Prostate gland (tissue), 2 donors: ENCODE measurements around the gene C1S. TPM values are rescaled to one million over a fixed set of nuclear protein-coding genes. Genes with fewer than 3 reads are reported as not detected.
"Not testable (repeated sequence)": the region's sequence is repeated elsewhere in the genome, so short reads cannot be mapped to it uniquely, and the experiment has no call there.

ENCODE experiments used
- DNase-seq: peaks from one replicate; pipeline ENCODE4 v3.0.0-alpha.2; 2019; ENCODE audit warnings: low spot score
- H3K27ac ChIP-seq, 2 donors: fragments of 200-600 bp; sonication (generic); 2 replicates each; pipeline ENCODE4 v1.5.1; 2017 to 2019
- H3K27me3 ChIP-seq: fragments of 200-600 bp; sonication (generic); replicated peaks from 2 replicates; pipeline ENCODE4 v1.5.1; 2019; ENCODE audit not compliant: insufficient read depth
- H3K36me3 ChIP-seq, 2 donors: fragments of 200-600 bp; sonication (generic); 1 replicate in 1 of 2; 2 replicates in 1 of 2; pipeline versions ENCODE4 v1.5.1 to v1.8.1; 2017 to 2019
- H3K4me1 ChIP-seq: fragments of 200-600 bp; sonication (generic); replicated peaks from 2 replicates; pipeline ENCODE4 v1.5.1; 2019
- H3K4me3 ChIP-seq, 2 donors: fragments of 200-600 bp; sonication (generic); 2 replicates each; pipeline ENCODE4 v1.5.1; 2017 to 2019
- H3K9me3 ChIP-seq: fragments of 200-600 bp; sonication (generic); 2 replicates; pipeline ENCODE4 v1.5.1; 2017
- CTCF ChIP-seq, 4 experiments: fragments of 200-600 bp in 2 of 4; fragments of 450-650 bp in 2 of 4; sonication (generic) in 2 of 4; IDR thresholded peaks; 1 replicate in 3 of 4; 2 replicates in 1 of 4; pipeline ENCODE4 v1.5.1; 2016 to 2019; ENCODE audit warnings: antibody characterized with exemption in 4 of 4, mild to moderate bottlenecking in 2 of 4, moderate library complexity in 2 of 4
- POLR2A ChIP-seq: fragments of 450-650 bp; IDR thresholded peaks from one replicate; pipeline ENCODE4 v1.6.1; 2016; ENCODE audit warnings: antibody characterized with exemption, mild to moderate bottlenecking
- POLR2AphosphoS5 ChIP-seq: sonication (generic); formaldehyde crosslinking; IDR thresholded peaks from one replicate; pipeline ENCODE4 v1.6.1; 2017; ENCODE audit warnings: antibody characterized with exemption
- WGBS: methylation state at CpG from one replicate; pipeline ENCODE4 v1.1.5; 2018; 5-methylcytosine and 5-hydroxymethylcytosine counted together
- intact Hi-C: fragments of 100-400 bp; cut with DNase I; formaldehyde crosslinking; loops from one replicate; pipeline ENCODE4 v1.14.2; 2022
- total RNA-seq, 2 donors: library from RNA; depleted of rRNA; stranded (reverse); fragments of >200 nt; gene quantifications; one replicate each; pipeline ENCODE4 v1.1.0, GENCODE V29; 2016

The C1S gene
- total RNA-seq, 2 donors from 2014 or later, result 52.7 to 176 TPM

DNA sequence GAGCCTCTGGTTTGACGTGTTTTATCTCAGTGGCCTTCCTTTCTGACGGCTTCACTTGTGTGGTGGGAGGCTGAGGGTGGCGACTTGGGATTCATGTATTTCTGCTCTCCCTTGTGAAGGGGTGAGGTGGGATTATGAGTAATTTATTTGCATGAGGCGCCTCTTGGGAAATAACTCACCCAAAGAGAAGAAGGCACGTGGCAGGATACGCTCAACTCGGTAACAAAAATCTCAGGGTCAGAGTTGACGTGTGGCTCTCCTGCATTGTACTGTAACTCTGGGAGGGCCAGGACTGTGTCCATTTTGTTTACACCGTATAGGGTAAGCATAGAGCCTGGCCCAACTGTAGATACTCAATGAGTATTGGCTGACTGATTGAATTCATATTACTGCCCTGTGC lies 14.6 kb upstream of the C1S start:
- DNase-seq, result no peak
- no peak overlapping the region for H3K4me3 ChIP-seq
- 92% methylated on average over 9 of the region's 9 CpGs for WGBS
- H3K27ac ChIP-seq, result no peak overlapping the region
- H3K36me3 ChIP-seq, result no peaks in the 10 kb centered on the region
- no peaks in the 10 kb centered on the region for H3K9me3 ChIP-seq
- intact Hi-C loops, result no loop called here
- TF ChIP-seq CTCF (IDR thresholded peaks at IDR 0.05) (no peak), POLR2AphosphoS5 (no peak), POLR2A (no peak)
- H3K27me3 ChIP-seq, result no peaks in the 10 kb centered on the region
- H3K4me1 ChIP-seq, result no peaks in the 10 kb centered on the region

DNA sequence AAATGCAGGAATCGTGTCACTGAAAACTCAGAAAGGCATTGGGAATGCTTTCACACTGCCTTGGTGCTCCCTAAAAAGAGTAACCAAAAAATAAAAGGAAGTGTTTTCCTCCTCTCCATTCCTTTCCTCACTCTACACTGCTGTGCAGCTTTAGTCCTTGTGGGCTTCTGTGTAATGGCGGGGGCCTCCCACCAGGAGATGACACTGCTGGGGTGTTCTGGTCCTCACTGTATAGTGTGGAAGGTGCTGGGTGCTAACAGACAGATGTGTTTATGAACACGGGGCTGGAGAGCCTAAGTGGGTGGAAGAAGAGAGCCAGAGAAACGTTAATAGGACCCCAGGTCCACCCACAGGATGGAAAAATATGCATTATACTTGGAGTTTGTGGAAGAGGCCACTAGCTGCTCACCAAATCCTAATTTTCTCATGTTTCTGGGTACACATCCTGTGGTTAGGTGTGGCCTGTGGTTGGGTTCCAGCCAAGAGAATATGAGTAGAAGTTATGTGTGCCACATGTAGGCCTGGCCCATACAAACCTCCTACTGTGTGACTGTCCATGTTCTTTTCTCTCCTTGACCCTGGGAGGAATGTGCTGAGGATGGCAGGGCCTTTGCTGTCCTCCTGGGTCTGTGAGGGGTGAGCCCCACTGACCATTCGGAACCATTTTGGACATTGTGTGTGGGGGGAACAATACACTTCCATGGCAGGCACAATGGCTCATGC lies 14.0 kb upstream of the C1S start:
- no peak overlapping the region for H3K4me3 ChIP-seq
- intact Hi-C loops, result no loop called here
- H3K4me1 ChIP-seq, result no peaks in the 10 kb centered on the region
- H3K36me3 ChIP-seq, result no peaks in the 10 kb centered on the region
- H3K27ac ChIP-seq, result no peak overlapping the region
- whole genome bisulfite sequencing, result 80% methylated on average over 5 of the region's 5 CpGs
- TF ChIP-seq POLR2AphosphoS5 (no peak), POLR2A (no peak), CTCF (IDR thresholded peaks at IDR 0.05) (no peak)
- no peak for DNase-seq
- no peaks in the 10 kb centered on the region for H3K9me3 ChIP-seq
- H3K27me3 ChIP-seq, result no peaks in the 10 kb centered on the region

GRCh38 chr12:7047306-7047705 lies 13.2 kb upstream of the C1S start:
- intact Hi-C loops, result no loop called here
- TF ChIP-seq POLR2AphosphoS5 (no peak), CTCF (IDR thresholded peaks at IDR 0.05) (no peak), POLR2A (no peak)
- WGBS, result 62% methylated on average over 5 of the region's 5 CpGs
- Histone ChIP-seq H3K27ac (no peak overlapping the region), H3K27me3 (no peaks in the 10 kb centered on the region), H3K4me3 (no peak overlapping the region), H3K4me1 (no peaks in the 10 kb centered on the region), H3K36me3 (no peaks in the 10 kb centered on the region), H3K9me3 (no peaks in the 10 kb centered on the region)
- DNase-seq, result no peak

GRCh38 chr12:7049445-7049951 lies 11.0 kb upstream of the C1S start:
- intact Hi-C loops, H3K9me3 ChIP-seq, H3K27ac ChIP-seq, H3K27me3 ChIP-seq, DNase-seq, H3K4me1 ChIP-seq, H3K36me3 ChIP-seq, H3K4me3 ChIP-seq: not testable (repeated sequence)
- WGBS, result 86% methylated on average over 10 of the region's 10 CpGs

DNA sequence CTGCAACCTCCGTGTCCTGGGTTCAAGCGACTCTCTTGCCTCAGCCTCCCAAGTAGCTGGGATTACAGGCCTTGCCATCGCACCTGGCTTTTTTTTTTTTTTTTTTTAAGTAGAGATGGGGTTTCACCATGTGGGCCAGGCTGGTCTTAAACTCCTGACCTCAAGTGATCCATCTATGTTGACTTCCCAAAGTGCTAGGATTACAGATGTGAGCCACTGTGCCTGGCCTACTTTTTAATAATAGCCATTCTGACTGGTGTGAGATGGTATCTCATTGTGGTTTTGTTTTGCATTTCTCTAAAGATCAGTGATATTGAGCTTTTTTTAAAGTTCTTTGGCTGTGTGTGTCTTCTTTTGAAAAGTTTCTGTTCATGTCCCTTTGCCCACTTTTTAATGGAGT lies 10.5 kb upstream of the C1S start:
- H3K4me3 ChIP-seq, intact Hi-C loops, H3K27ac ChIP-seq, H3K4me1 ChIP-seq, H3K9me3 ChIP-seq, H3K36me3 ChIP-seq, DNase-seq, H3K27me3 ChIP-seq: not testable (repeated sequence)
- WGBS, result 93% methylated on average over 3 of the region's 3 CpGs

DNA sequence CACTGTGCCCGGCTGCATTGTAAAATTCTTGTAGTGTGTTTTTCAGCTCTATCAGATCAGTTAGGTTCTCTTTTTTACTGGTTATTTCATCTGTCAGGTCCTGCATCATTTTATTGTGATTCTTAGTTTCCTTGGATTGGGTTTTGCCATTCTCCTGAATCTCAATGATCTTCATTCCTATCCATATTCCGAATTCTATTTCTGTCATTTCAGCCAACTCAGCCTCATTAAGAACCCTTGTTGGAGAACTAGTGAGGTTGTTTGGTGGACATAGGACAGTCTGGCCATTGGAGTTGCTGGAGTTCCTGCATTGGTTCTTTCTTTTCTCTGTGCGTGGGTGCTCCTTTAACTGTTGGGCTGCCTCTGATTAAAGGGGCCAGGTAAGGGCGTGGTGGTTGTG lies 5.6 kb upstream of the C1S start:
- Histone ChIP-seq H3K27ac (no peak overlapping the region), H3K9me3 (no peaks in the 10 kb centered on the region), H3K36me3 (no peaks in the 10 kb centered on the region), H3K4me3 (no peak overlapping the region), H3K27me3 (no peaks in the 10 kb centered on the region), H3K4me1 (no peaks in the 10 kb centered on the region)
- intact Hi-C loops, result no loop called here
- WGBS, result 78% methylated on average over 4 of the region's 4 CpGs
- DNase-seq, result no peak
- TF ChIP-seq POLR2A, result no peak
- no peak for TF ChIP-seq CTCF (IDR thresholded peaks at IDR 0.05)
- TF ChIP-seq POLR2AphosphoS5, result no peak

GRCh38 chr12:7055736-7056135 lies 4.8 kb upstream of the C1S start:
- DNase-seq, H3K27ac ChIP-seq, H3K4me3 ChIP-seq, intact Hi-C loops, H3K4me1 ChIP-seq, H3K27me3 ChIP-seq, H3K36me3 ChIP-seq, H3K9me3 ChIP-seq: not testable (repeated sequence)
- WGBS, result 96% methylated on average over 2 of the region's 2 CpGs
